ENCODE measurements around the gene ZMYND19. TPM values are rescaled to one million over a fixed set of nuclear protein-coding genes. Genes with fewer than 3 reads are reported as not detected.

The ZMYND19 gene
- total RNA-seq, 4 donors from 2014 or later, result 26.1 to 40.5 (median 38.1) TPM

- no peak for TF ChIP-seq POLR2A (IDR thresholded peaks at IDR 0.05)
- no peak for TF ChIP-seq CTCF (IDR thresholded peaks at IDR 0.05)
- intact Hi-C loops (cut with DNase I; ENCODE audit: low total_unique reads), result loop anchor here (5.0 kb wide), 1 partner anchor 155 kb away; the partner anchor contains the start of gene NSMF
- no peak overlapping the region for H3K4me3 ChIP-seq (ENCODE audit: low read depth, poor library complexity, severe bottlenecking)
- DNase-seq (ENCODE audit: low spot score in 2 of 2), result peak; percentile 87 to 93
- WGBS, 2 donors, result 25 to 41% methylated on average over 16 to 20 of the region's 21 CpGs
Observed at GRCh38 chr9:137611623-137612609, 21.6 kb upstream of the ZMYND19 start.

GRCh38 chr9:137610944-137611343 is 20.6 kb upstream of the ZMYND19 start:
- no peak overlapping the region for H3K4me3 ChIP-seq (ENCODE audit: low read depth, poor library complexity, severe bottlenecking)
- DNase-seq (ENCODE audit: low spot score in 2 of 2), result no peak
- TF ChIP-seq CTCF (IDR thresholded peaks at IDR 0.05) (no peak), POLR2A (IDR thresholded peaks at IDR 0.05) (no peak)
- 62 to 76% methylated on average over 6 of the region's 6 CpGs for WGBS, 2 donors
- intact Hi-C loops (cut with DNase I; ENCODE audit: low total_unique reads), result loop anchor here (5.0 kb wide), 1 partner anchor 154 kb away; the partner anchor contains the start of gene NSMF

- 26 to 36% methylated on average over 11 to 16 of the region's 17 CpGs for WGBS, 2 donors
- TF ChIP-seq POLR2A (IDR thresholded peaks at IDR 0.05) (no peak), CTCF (IDR thresholded peaks at IDR 0.05) (no peak)
- DNase-seq (ENCODE audit: low spot score in 2 of 2), result no peak
- intact Hi-C loops (cut with DNase I; ENCODE audit: low total_unique reads), result no loop called here
- H3K4me3 ChIP-seq (ENCODE audit: low read depth, poor library complexity, severe bottlenecking), result no peak overlapping the region
Observed at GRCh38 chr9:137607141-137607857, 17.0 kb upstream of the ZMYND19 start.

- H3K4me3 ChIP-seq (ENCODE audit: low read depth, poor library complexity, severe bottlenecking), result peak overlapping the region; percentile 89
- no peak for DNase-seq (ENCODE audit: low spot score in 2 of 2)
- TF ChIP-seq POLR2A (IDR thresholded peaks at IDR 0.05) (no peak), CTCF (IDR thresholded peaks at IDR 0.05) (no peak)
- 27 to 41% methylated on average over 12 of the region's 13 CpGs for WGBS, 2 donors
- intact Hi-C loops (cut with DNase I; ENCODE audit: low total_unique reads), result no loop called here
Observed at GRCh38 chr9:137606734-137607138, 16.4 kb upstream of the ZMYND19 start.

GRCh38 chr9:137606005-137606621 is 15.8 kb upstream of the ZMYND19 start:
- intact Hi-C loops (cut with DNase I; ENCODE audit: low total_unique reads), result no loop called here
- 0 to 4% methylated on average over 4 to 6 of the region's 57 CpGs for WGBS, 2 donors
- DNase-seq (ENCODE audit: low spot score in 2 of 2), result no peak
- peak overlapping the region; percentile 89 for H3K4me3 ChIP-seq (ENCODE audit: low read depth, poor library complexity, severe bottlenecking)
- TF ChIP-seq POLR2A (IDR thresholded peaks at IDR 0.05) (no peak), CTCF (IDR thresholded peaks at IDR 0.05) (no peak)
